Neural crest cell (in vitro differentiated cells): ENCODE measurements around the gene TREH. TPM values are rescaled to one million over a fixed set of nuclear protein-coding genes. Genes with fewer than 3 reads are reported as not detected.
"Not testable (repeated sequence)": the region's sequence is repeated elsewhere in the genome, so short reads cannot be mapped to it uniquely, and the experiment has no call there.

Experiments used
- DNase-seq: peaks from one replicate; pipeline ENCODE4 v3.0.0; 2021; ENCODE audit warnings: low read depth, mixed read lengths, low spot score
- H3K27ac Mint-ChIP-seq: one replicate; pipeline ENCODE4 v1.8.0; 2021; ENCODE audit warnings: mild to moderate bottlenecking, mixed read lengths; ENCODE audit not compliant: unreplicated experiment
- H3K27me3 Mint-ChIP-seq: 2 replicates; pipeline ENCODE4 v1.8.0; 2021; ENCODE audit warnings: low read depth, mild to moderate bottlenecking, mixed read lengths
- H3K36me3 Mint-ChIP-seq: 2 replicates; pipeline ENCODE4 v1.8.0; 2021; ENCODE audit warnings: low read depth, mild to moderate bottlenecking, mixed read lengths
- H3K4me1 Mint-ChIP-seq: 2 replicates; pipeline ENCODE4 v1.8.0; 2021; ENCODE audit warnings: mixed read lengths
- H3K4me3 Mint-ChIP-seq: one replicate; pipeline ENCODE4 v1.8.0; 2021; ENCODE audit warnings: mild to moderate bottlenecking, mixed read lengths
- H3K9me3 Mint-ChIP-seq: 2 replicates; pipeline ENCODE4 v1.8.0; 2021; ENCODE audit warnings: mixed read lengths
- total RNA-seq: library from RNA; stranded (reverse); gene quantifications from 2 replicates; pipeline ENCODE4 v1.2.1, GENCODE V29; 2021
- TF ChIP-seq, protein P1 (sequence below): fragments of 200-600 bp; sonication (generic); conservative IDR thresholded peaks from 2 replicates; pipeline ENCODE4 v1.5.0; 2021; ENCODE audit warnings: antibody characterized with exemption, mild to moderate bottlenecking

The TREH gene
- total RNA-seq, 1 donor from 2014 or later = not detected

- Mint-ChIP-seq H3K4me1 (peaks cover 12% of the 10 kb centered on the region), H3K27me3 (peaks cover 21% of the 10 kb centered on the region), H3K36me3 (no peaks in the 10 kb centered on the region), H3K27ac (no peak overlapping the region), H3K9me3 (no peaks in the 10 kb centered on the region), H3K4me3 (no peak overlapping the region)
- no peak for DNase-seq
- TF ChIP-seq, protein P1, sequence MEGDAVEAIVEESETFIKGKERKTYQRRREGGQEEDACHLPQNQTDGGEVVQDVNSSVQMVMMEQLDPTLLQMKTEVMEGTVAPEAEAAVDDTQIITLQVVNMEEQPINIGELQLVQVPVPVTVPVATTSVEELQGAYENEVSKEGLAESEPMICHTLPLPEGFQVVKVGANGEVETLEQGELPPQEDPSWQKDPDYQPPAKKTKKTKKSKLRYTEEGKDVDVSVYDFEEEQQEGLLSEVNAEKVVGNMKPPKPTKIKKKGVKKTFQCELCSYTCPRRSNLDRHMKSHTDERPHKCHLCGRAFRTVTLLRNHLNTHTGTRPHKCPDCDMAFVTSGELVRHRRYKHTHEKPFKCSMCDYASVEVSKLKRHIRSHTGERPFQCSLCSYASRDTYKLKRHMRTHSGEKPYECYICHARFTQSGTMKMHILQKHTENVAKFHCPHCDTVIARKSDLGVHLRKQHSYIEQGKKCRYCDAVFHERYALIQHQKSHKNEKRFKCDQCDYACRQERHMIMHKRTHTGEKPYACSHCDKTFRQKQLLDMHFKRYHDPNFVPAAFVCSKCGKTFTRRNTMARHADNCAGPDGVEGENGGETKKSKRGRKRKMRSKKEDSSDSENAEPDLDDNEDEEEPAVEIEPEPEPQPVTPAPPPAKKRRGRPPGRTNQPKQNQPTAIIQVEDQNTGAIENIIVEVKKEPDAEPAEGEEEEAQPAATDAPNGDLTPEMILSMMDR = no peak
Observed at GRCh38 chr11:118715837-118716260, 36.4 kb upstream of the TREH start.

DNA sequence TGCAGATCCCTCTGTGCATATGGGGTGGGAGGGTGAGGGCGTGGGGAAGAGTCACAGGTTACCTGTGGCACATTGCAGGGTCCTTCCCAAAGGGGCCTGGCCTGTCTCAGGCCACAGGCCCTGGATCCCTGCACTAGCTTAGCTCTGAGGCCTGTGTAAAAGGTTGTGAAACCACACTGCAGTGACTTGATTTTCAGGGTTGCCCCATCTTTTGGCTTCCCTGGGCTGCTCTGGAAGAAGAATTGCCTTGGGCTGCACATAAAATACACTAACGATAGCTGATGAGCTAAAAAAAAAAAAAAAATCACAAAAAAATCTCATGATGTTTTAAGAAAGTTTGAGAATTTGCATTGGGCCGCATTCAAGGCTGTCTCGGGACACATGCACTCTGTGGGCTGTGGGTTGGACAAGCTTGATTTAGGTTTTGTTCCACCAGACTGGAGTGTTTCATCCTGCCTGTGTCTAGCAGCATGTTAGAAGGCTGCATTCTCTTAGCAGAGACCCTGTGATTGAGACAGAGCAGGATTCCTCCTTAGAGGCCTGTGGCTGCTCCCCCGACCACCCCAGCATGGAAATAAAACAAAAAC, 35.9 kb upstream of the TREH start:
- TF ChIP-seq, protein P1 = no peak
- H3K36me3 Mint-ChIP-seq = no peaks in the 10 kb centered on the region
- no peaks in the 10 kb centered on the region for H3K9me3 Mint-ChIP-seq
- no peak overlapping the region for H3K27ac Mint-ChIP-seq
- no peak overlapping the region for H3K4me3 Mint-ChIP-seq
- peaks cover 12% of the 10 kb centered on the region for H3K4me1 Mint-ChIP-seq
- H3K27me3 Mint-ChIP-seq = peaks cover 16% of the 10 kb centered on the region
- DNase-seq = no peak

GRCh38 chr11:118714816-118715215, 35.4 kb upstream of the TREH start:
- no peaks in the 10 kb centered on the region for H3K9me3 Mint-ChIP-seq
- DNase-seq = no peak
- no peaks in the 10 kb centered on the region for H3K36me3 Mint-ChIP-seq
- H3K27me3 Mint-ChIP-seq = peaks cover 11% of the 10 kb centered on the region
- H3K27ac Mint-ChIP-seq = no peak overlapping the region
- TF ChIP-seq, protein P1 = no peak
- H3K4me1 Mint-ChIP-seq = peaks cover 12% of the 10 kb centered on the region
- H3K4me3 Mint-ChIP-seq = no peak overlapping the region

DNA sequence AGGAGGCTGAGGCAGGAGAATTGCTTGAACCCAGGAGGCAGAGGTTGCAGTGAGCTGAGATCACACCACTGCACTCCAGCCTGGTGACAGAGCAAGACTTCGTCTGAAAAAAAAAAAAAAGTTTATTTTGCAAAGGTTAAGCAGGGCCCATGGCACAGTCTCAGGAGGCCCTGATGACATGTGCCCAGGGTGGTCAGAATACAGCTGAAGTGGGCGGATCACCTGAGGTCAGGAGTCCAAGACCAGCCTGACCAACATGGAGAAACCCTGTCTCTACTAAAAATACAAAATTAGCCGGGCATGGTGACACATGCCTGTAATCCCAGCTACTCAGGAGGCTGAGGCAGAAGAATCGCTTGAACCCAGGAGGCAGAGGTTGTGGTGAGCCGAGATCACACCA, 35.0 kb upstream of the TREH start:
- H3K36me3 Mint-ChIP-seq, H3K4me3 Mint-ChIP-seq, H3K9me3 Mint-ChIP-seq, DNase-seq, H3K27ac Mint-ChIP-seq, H3K27me3 Mint-ChIP-seq: not testable (repeated sequence)
- H3K4me1 Mint-ChIP-seq = peaks cover 12% of the 10 kb centered on the region

- no peak for DNase-seq
- H3K4me1 Mint-ChIP-seq = peaks cover 16% of the 10 kb centered on the region
- H3K27me3 Mint-ChIP-seq = no peaks in the 10 kb centered on the region
- H3K4me3 Mint-ChIP-seq = no peak overlapping the region
- TF ChIP-seq, protein P1 = no peak
- no peaks in the 10 kb centered on the region for H3K9me3 Mint-ChIP-seq
- H3K27ac Mint-ChIP-seq = no peak overlapping the region
- H3K36me3 Mint-ChIP-seq = no peaks in the 10 kb centered on the region
Observed at GRCh38 chr11:118708296-118708695, 28.8 kb upstream of the TREH start.

DNA sequence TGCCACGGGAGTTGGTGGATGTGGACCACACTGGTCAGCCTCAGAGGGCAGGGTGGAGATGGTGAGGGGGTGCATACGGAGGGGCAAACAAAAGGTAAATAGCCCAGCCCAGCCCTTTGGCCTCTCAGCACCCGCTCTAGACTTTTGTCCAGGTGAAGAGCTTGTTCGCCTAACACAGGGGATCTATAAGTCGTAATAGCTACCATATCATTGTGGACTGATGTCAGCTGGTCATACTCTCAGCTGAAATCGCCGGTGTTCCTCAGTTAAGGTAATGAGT, 27.0 kb upstream of the TREH start:
- DNase-seq = no peak
- H3K27me3 Mint-ChIP-seq = no peaks in the 10 kb centered on the region
- TF ChIP-seq, protein P1 = no peak
- no peaks in the 10 kb centered on the region for H3K9me3 Mint-ChIP-seq
- H3K4me1 Mint-ChIP-seq = peaks cover 16% of the 10 kb centered on the region
- no peaks in the 10 kb centered on the region for H3K36me3 Mint-ChIP-seq
- H3K4me3 Mint-ChIP-seq = no peak overlapping the region
- H3K27ac Mint-ChIP-seq = no peak overlapping the region
